CD14-positive monocyte (primary cell): Measurements from ENCODE around the gene ADAMTS17. TPM values are rescaled to one million over a fixed set of nuclear protein-coding genes. Genes with fewer than 3 reads are reported as not detected.

ENCODE experiments used
- DNase-seq, 3 donors: peaks; one replicate each; pipeline ENCODE4 v3.0.0-alpha.2; 2011 to 2022
- H2AFZ ChIP-seq: 2 replicates; pipeline ENCODE4 v1.6.0; 2012; ENCODE audit warnings: mild to moderate bottlenecking, low read depth, low read length, inconsistent platforms; ENCODE audit not compliant: insufficient read depth, poor library complexity, severe bottlenecking
- H3K27ac ChIP-seq, 2 donors: 1 replicate in 1 of 2; 2 replicates in 1 of 2; pipeline ENCODE4 v1.5.1; 2012 to 2013; ENCODE audit warnings: low read length in 2 of 2, control low read depth in 1 of 2, inconsistent platforms in 1 of 2, low read depth in 1 of 2, mild to moderate bottlenecking in 1 of 2
- H3K27me3 ChIP-seq, 2 donors: one replicate each; pipeline versions ENCODE4 v1.6.0 to v1.6.1; 2011 to 2013; ENCODE audit warnings: low read length in 2 of 2; ENCODE audit not compliant: control insufficient read depth in 2 of 2, insufficient read depth in 2 of 2
- H3K36me3 ChIP-seq, 2 donors: replicated peaks in 1 of 2; 1 replicate in 1 of 2; 2 replicates in 1 of 2; pipeline versions ENCODE4 v1.5.1 to v1.6.1; 2012 to 2013; ENCODE audit warnings: low read length in 2 of 2, control low read depth in 1 of 2, inconsistent platforms in 1 of 2, mild to moderate bottlenecking in 1 of 2; ENCODE audit not compliant: insufficient read depth in 2 of 2, control insufficient read depth in 1 of 2
- H3K4me1 ChIP-seq, 2 donors: 1 replicate in 1 of 2; 2 replicates in 1 of 2; pipeline versions ENCODE4 v1.5.1 to v1.6.1; 2012 to 2013; ENCODE audit warnings: low read length in 2 of 2, control low read depth in 1 of 2, inconsistent platforms in 1 of 2, mild to moderate bottlenecking in 1 of 2, moderate library complexity in 1 of 2; ENCODE audit not compliant: insufficient read depth in 2 of 2, control insufficient read depth in 1 of 2
- H3K4me2 ChIP-seq: replicated peaks from 2 replicates; pipeline ENCODE3; 2012; ENCODE audit warnings: low read length, moderate library complexity, mild to moderate bottlenecking; ENCODE audit not compliant: poor library complexity, severe bottlenecking; ENCODE audit errors: extremely low read depth
- H3K4me3 ChIP-seq, 3 experiments: fragments of 200-600 bp in 1 of 3; sonication (generic) in 1 of 3; replicated peaks in 1 of 3; 1 replicate in 2 of 3; 2 replicates in 1 of 3; pipeline ENCODE4 v1.5.1; 2011 to 2013; ENCODE audit warnings: low read length in 3 of 3, mild to moderate bottlenecking in 3 of 3, control low read depth in 2 of 3, low read depth in 2 of 3, inconsistent platforms in 1 of 3, moderate library complexity in 1 of 3
- H3K79me2 ChIP-seq: 2 replicates; pipeline ENCODE4 v1.6.0; 2012; ENCODE audit warnings: mild to moderate bottlenecking, control low read depth, inconsistent platforms, low read length, moderate library complexity; ENCODE audit not compliant: insufficient read depth
- H3K9ac ChIP-seq: 2 replicates; pipeline ENCODE4 v1.6.0; 2017; ENCODE audit warnings: low read length, mild to moderate bottlenecking; ENCODE audit not compliant: insufficient read depth, poor library complexity, severe bottlenecking
- H3K9me3 ChIP-seq, 2 donors: replicated peaks in 1 of 2; 1 replicate in 1 of 2; 2 replicates in 1 of 2; pipeline versions ENCODE4 v1.5.1 to v1.6.1; 2012 to 2013; ENCODE audit warnings: low read length in 2 of 2, control low read depth in 1 of 2; ENCODE audit not compliant: control insufficient read depth in 1 of 2, insufficient read depth in 1 of 2
- H4K20me1 ChIP-seq: 2 replicates; pipeline ENCODE4 v1.6.0; 2012; ENCODE audit warnings: mild to moderate bottlenecking, low read length, control low read depth, moderate library complexity; ENCODE audit not compliant: insufficient read depth
- H3K27ac Mint-ChIP-seq, 7 donors: one replicate each; pipeline ENCODE4 v1.8.0; 2020; ENCODE audit warnings: mild to moderate bottlenecking in 7 of 7, mixed read lengths in 7 of 7, moderate library complexity in 6 of 7, inconsistent platforms in 2 of 7
- H3K27me3 Mint-ChIP-seq, 3 donors: one replicate each; pipeline ENCODE4 v1.8.0; 2021 to 2022; ENCODE audit warnings: low read depth in 3 of 3, mild to moderate bottlenecking in 3 of 3, mixed read lengths in 3 of 3, moderate library complexity in 3 of 3, inconsistent platforms in 1 of 3
- H3K36me3 Mint-ChIP-seq, 2 donors: one replicate each; pipeline ENCODE4 v1.8.0; 2020; ENCODE audit warnings: mixed read lengths in 2 of 2, inconsistent platforms in 1 of 2, mild to moderate bottlenecking in 1 of 2
- H3K4me1 Mint-ChIP-seq: one replicate; pipeline ENCODE4 v1.8.0; 2020; ENCODE audit warnings: mild to moderate bottlenecking, mixed read lengths
- H3K4me3 Mint-ChIP-seq, 2 donors: one replicate each; pipeline ENCODE4 v1.8.0; 2020; ENCODE audit warnings: mild to moderate bottlenecking in 2 of 2, mixed read lengths in 2 of 2, moderate library complexity in 1 of 2
- H3K9me3 Mint-ChIP-seq, 7 donors: one replicate each; pipeline ENCODE4 v1.8.0; 2020 to 2022; ENCODE audit warnings: mixed read lengths in 7 of 7, mild to moderate bottlenecking in 6 of 7, moderate library complexity in 6 of 7, inconsistent platforms in 2 of 7
- WGBS: methylation state at CpG from one replicate; pipeline ENCODE4 v1.1.5; 2013; ENCODE audit warnings: missing lambda C conversion rate; ENCODE audit not compliant: insufficient coverage; 5-methylcytosine and 5-hydroxymethylcytosine counted together
- intact Hi-C, 2 donors: fragments of 100-400 bp; cut with micrococcal nuclease; formaldehyde crosslinking; loops; one replicate each; pipeline versions ENCODE4 v1.15.0 to v1.15.1; 2023
- polyA plus RNA-seq, 3 donors: library from polyadenylated mRNA; depleted of rRNA in 1 of 3; unstranded in 2 of 3; stranded (reverse) in 1 of 3; fragments of 300-500 nt in 2 of 3; fragments of >200 nt in 1 of 3; fragmentation: Illumina TruSeq in 2 of 3; gene quantifications; 1 replicate in 2 of 3; 2 replicates in 1 of 3; pipeline ENCODE4 v1.2.3, GENCODE V29; 2012 to 2021
- TF ChIP-seq, protein P1 (sequence below): fragments of 200-600 bp; IDR thresholded peaks from one replicate; pipeline ENCODE4 v1.8.0; 2022; ENCODE audit warnings: antibody characterized with exemption, mild to moderate bottlenecking

The ADAMTS17 gene
- polyA plus RNA-seq, 3 donors, result 0.03 to 0.25 TPM; not detected in 1

DNA sequence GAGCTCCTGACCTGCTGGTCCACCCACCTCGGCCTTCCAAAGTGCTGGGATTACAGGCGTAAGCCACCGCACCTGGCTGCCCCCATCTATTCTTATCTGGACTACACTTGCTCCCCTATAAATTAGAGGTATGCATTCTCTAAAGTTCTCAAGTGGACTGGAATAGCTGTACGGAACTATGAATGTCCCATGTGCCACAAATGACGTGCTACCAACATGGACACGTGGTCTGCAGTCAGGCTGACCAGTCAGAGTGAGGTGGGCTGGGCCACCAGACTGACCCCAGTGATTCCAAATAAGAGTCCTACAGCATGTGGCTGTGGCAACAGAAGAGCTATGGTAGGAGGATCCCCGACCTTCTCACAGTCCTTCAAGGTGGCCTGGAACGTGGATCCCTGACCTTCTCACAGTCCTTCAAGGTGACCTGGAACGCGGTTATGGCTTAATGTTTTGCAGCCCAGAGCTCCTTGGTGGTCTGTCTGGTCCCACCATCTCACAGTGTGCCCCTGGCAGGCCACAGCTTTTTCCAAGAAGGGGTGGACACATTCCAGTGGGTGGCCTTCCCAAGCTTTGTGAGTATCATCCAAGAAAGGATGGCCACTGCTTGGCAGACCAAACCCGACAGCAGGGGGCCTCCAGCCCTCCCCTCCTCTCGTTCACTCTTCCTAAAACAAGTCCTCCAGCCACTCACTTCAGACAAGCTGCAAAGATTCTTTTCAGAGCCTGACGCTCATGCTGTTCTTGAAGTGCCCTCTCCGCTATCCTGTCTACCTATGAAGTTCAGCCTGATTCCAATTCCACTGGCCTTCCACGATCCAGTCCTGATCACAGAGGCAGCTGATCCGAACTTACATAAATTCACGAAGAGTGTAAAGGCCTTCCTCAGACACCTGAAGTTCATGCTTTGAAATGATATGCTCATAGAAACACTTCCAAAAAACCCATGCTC lies 4.4 kb downstream of the ADAMTS17 start:
- Histone ChIP-seq H3K27me3 (peaks cover 27 to 50% of the 10 kb centered on the region in 2 donors), H3K79me2 (no peaks in the 10 kb centered on the region), H3K4me2 (no peak overlapping the region), H3K9ac (no peak overlapping the region), H3K9me3 (peaks cover 0 to 13% of the 10 kb centered on the region in 2 donors), H2AFZ (no peak overlapping the region), H3K4me1 (peaks cover 6 to 17% of the 10 kb centered on the region in 2 donors), H4K20me1 (no peaks in the 10 kb centered on the region), H3K36me3 (no peaks in the 10 kb centered on the region), H3K4me3 (no peak overlapping the region), H3K27ac (no peak overlapping the region)
- Mint-ChIP-seq H3K4me3 (no peak overlapping the region), H3K4me1 (peaks cover 8% of the 10 kb centered on the region), H3K36me3 (peaks cover 0 to 3% of the 10 kb centered on the region in 2 donors), H3K9me3 (peaks cover 0 to 11% (median 5%) of the 10 kb centered on the region in 7 donors), H3K27me3 (peaks cover 45 to 84% (median 49%) of the 10 kb centered on the region in 3 donors), H3K27ac (no peak overlapping the region)
- intact Hi-C loops, result loop anchor here (5.0 kb wide), 1 partner anchor 405 kb away; no protein-coding TSS in a partner anchor
- DNase-seq, result no peak
- 91% methylated on average over 15 of the region's 17 CpGs for WGBS
- TF ChIP-seq, protein P1, sequence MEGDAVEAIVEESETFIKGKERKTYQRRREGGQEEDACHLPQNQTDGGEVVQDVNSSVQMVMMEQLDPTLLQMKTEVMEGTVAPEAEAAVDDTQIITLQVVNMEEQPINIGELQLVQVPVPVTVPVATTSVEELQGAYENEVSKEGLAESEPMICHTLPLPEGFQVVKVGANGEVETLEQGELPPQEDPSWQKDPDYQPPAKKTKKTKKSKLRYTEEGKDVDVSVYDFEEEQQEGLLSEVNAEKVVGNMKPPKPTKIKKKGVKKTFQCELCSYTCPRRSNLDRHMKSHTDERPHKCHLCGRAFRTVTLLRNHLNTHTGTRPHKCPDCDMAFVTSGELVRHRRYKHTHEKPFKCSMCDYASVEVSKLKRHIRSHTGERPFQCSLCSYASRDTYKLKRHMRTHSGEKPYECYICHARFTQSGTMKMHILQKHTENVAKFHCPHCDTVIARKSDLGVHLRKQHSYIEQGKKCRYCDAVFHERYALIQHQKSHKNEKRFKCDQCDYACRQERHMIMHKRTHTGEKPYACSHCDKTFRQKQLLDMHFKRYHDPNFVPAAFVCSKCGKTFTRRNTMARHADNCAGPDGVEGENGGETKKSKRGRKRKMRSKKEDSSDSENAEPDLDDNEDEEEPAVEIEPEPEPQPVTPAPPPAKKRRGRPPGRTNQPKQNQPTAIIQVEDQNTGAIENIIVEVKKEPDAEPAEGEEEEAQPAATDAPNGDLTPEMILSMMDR, result no peak

DNA sequence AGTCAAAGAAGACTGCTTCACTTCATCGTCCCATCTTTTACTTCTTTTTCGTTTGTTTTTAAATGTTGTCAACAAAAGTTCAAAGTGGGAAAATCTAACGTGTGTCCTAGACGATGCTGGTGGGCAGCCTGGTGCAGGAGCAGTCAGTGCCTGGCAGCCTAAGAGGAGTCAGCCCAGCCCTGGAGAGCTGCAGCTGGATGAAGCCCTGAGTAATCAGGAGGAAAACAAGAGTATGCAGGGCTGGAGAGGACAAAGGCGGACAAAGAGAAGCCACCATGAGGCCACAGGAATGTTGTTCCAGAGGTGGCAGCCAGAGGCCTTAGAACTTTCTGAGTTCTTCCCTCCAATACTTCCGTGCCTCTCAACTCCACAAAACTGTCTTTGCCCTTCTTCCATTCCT lies 5.7 kb downstream of the ADAMTS17 start:
- Histone ChIP-seq H3K4me3 (no peak overlapping the region), H2AFZ (no peak overlapping the region), H3K79me2 (no peaks in the 10 kb centered on the region), H3K4me1 (peaks cover 3 to 6% of the 10 kb centered on the region in 2 donors), H3K36me3 (no peaks in the 10 kb centered on the region), H4K20me1 (no peaks in the 10 kb centered on the region), H3K9me3 (peaks cover 0 to 13% of the 10 kb centered on the region in 2 donors), H3K27ac (no peak overlapping the region), H3K27me3 (peaks cover 25 to 56% of the 10 kb centered on the region in 2 donors), H3K9ac (no peak overlapping the region), H3K4me2 (no peak overlapping the region)
- DNase-seq, result no peak
- H3K36me3 Mint-ChIP-seq, result peaks cover 0 to 3% of the 10 kb centered on the region in 2 donors
- no peak overlapping the region for H3K27ac Mint-ChIP-seq
- no peak overlapping the region for H3K4me3 Mint-ChIP-seq
- intact Hi-C loops, result loop anchor here (5.0 kb wide), 1 partner anchor 404 kb away; no protein-coding TSS in a partner anchor
- peaks cover 4% of the 10 kb centered on the region for H3K4me1 Mint-ChIP-seq
- peaks cover 40 to 81% (median 55%) of the 10 kb centered on the region in 3 donors for H3K27me3 Mint-ChIP-seq
- peaks cover 0 to 11% (median 4%) of the 10 kb centered on the region in 7 donors for H3K9me3 Mint-ChIP-seq
- TF ChIP-seq, protein P1, result no peak
- 70% methylated on average over 5 of the region's 6 CpGs for WGBS
